Measurements from ENCODE around the gene PCNX2. TPM values are rescaled to one million over a fixed set of nuclear protein-coding genes. Genes with fewer than 3 reads are reported as not detected.

PCNX2 gene
- total and polyA plus RNA-seq, 7 donors = 1.8 to 13.8 (median 5.1) TPM

- Histone ChIP-seq H3K4me1 (no peaks in the 10 kb centered on the region), H3K4me3 (no peak overlapping the region), H3K36me3 (no peaks in the 10 kb centered on the region), H3K9me3 (no peaks in the 10 kb centered on the region), H3K27me3 (no peaks in the 10 kb centered on the region), H3K27ac (no peak overlapping the region)
- DNase-seq = no peak
- 94 to 96% methylated on average over 2 of the region's 2 CpGs for WGBS, 2 donors
- no peak for TF ChIP-seq POLR2A (IDR thresholded peaks at IDR 0.05)
- no peak for TF ChIP-seq CTCF (IDR thresholded peaks at IDR 0.05)
- no peak for TF ChIP-seq EP300 (IDR thresholded peaks at IDR 0.05)
- TF ChIP-seq POLR2AphosphoS5 (IDR thresholded peaks at IDR 0.05) = no peak
- intact Hi-C loops (cut with DNase I) = no loop called here
Measured at GRCh38 chr1:233022246-233022645, 273.3 kb downstream of the PCNX2 start.

- no peak overlapping the region for H3K4me3 ChIP-seq
- H3K9me3 ChIP-seq = no peaks in the 10 kb centered on the region
- DNase-seq = no peak
- whole genome bisulfite sequencing, 2 donors = 60 to 84% methylated on average over 8 of the region's 8 CpGs
- H3K4me1 ChIP-seq = no peaks in the 10 kb centered on the region
- H3K27me3 ChIP-seq = no peaks in the 10 kb centered on the region
- H3K36me3 ChIP-seq = no peaks in the 10 kb centered on the region
- TF ChIP-seq POLR2AphosphoS5 (IDR thresholded peaks at IDR 0.05) = no peak
- TF ChIP-seq EP300 (IDR thresholded peaks at IDR 0.05) = no peak
- TF ChIP-seq CTCF (IDR thresholded peaks at IDR 0.05) = no peak
- TF ChIP-seq POLR2A (IDR thresholded peaks at IDR 0.05) = no peak
- H3K27ac ChIP-seq = no peak overlapping the region
- intact Hi-C loops (cut with DNase I) = no loop called here
Measured at GRCh38 chr1:233020426-233020825, 275.1 kb downstream of the PCNX2 start.

- no peaks in the 10 kb centered on the region for H3K36me3 ChIP-seq
- no peaks in the 10 kb centered on the region for H3K9me3 ChIP-seq
- H3K4me3 ChIP-seq = no peak overlapping the region
- no peak overlapping the region for H3K27ac ChIP-seq
- 60 to 72% methylated on average over 12 of the region's 12 CpGs for WGBS, 2 donors
- DNase-seq = no peak
- H3K4me1 ChIP-seq = no peaks in the 10 kb centered on the region
- TF ChIP-seq CTCF (IDR thresholded peaks at IDR 0.05) (no peak), EP300 (IDR thresholded peaks at IDR 0.05) (no peak), POLR2AphosphoS5 (IDR thresholded peaks at IDR 0.05) (no peak), POLR2A (IDR thresholded peaks at IDR 0.05) (no peak)
- H3K27me3 ChIP-seq = no peaks in the 10 kb centered on the region
- intact Hi-C loops (cut with DNase I) = no loop called here
Measured at GRCh38 chr1:233019778-233020325, 275.7 kb downstream of the PCNX2 start.

GRCh38 chr1:233019083-233019482 lies 276.4 kb downstream of the PCNX2 start:
- Histone ChIP-seq H3K27me3 (no peaks in the 10 kb centered on the region), H3K27ac (no peak overlapping the region), H3K36me3 (no peaks in the 10 kb centered on the region), H3K9me3 (no peaks in the 10 kb centered on the region), H3K4me3 (no peak overlapping the region), H3K4me1 (no peaks in the 10 kb centered on the region)
- no peak for DNase-seq
- 93 to 94% methylated on average over 3 of the region's 3 CpGs for WGBS, 2 donors
- intact Hi-C loops (cut with DNase I) = no loop called here
- TF ChIP-seq CTCF (IDR thresholded peaks at IDR 0.05) (no peak), EP300 (IDR thresholded peaks at IDR 0.05) (no peak), POLR2A (IDR thresholded peaks at IDR 0.05) (no peak), POLR2AphosphoS5 (IDR thresholded peaks at IDR 0.05) (no peak)

- no peak overlapping the region for H3K27ac ChIP-seq
- no peaks in the 10 kb centered on the region for H3K36me3 ChIP-seq
- DNase-seq = no peak
- H3K4me3 ChIP-seq = no peak overlapping the region
- no peaks in the 10 kb centered on the region for H3K27me3 ChIP-seq
- WGBS, 2 donors = 82% methylated on average over 6 of the region's 6 CpGs
- intact Hi-C loops (cut with DNase I) = no loop called here
- TF ChIP-seq EP300 (IDR thresholded peaks at IDR 0.05) = no peak
- no peaks in the 10 kb centered on the region for H3K9me3 ChIP-seq
- no peaks in the 10 kb centered on the region for H3K4me1 ChIP-seq
Measured at GRCh38 chr1:233016798-233017197, 278.7 kb downstream of the PCNX2 start.

Measured in sigmoid colon (tissue), 7 donors.